HG03108 (cell line): ENCODE results near the gene ECM2.

Experiments used
- ATAC-seq: cut with Tn5 transposase; IDR thresholded peaks from one replicate; pipeline ENCODE4 v1.9.1; 2021; ENCODE audit warnings: moderate library complexity; ENCODE audit not compliant: unreplicated experiment

The ECM2 gene

DNA sequence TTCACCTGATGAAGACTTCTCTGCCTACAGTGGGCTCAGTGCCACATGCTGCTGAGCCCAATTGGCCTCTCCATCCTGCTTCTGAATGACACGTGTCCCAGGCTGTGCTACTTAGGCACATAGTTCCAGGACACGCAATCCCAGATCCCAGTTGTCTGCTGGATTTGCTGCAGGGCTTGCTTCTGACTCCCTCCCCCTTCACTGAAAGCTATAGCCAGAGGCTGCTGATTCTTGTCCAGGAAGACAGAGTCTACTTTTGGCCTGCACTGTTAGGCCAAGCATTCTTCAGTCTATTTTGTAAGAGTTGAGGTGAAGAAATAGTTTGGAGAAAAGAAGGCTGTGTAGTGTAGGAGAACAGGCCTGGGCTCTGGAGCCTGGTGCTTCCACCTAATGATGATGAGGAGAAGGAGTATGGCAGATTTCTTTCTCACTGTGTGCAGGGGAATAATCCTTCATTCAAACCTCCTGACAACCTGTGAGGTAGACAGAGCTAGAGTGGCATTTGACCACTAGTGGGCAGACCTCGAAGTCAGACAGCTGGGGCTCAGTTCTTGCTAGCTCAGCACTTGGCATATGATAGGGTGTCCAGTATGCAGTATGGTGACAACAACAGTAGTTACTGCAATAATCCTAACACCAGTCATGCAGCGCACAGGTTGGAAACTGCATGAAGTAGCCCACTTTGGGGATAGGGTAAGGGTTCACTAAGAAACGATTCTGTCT, 34.0 kb downstream of the ECM2 start:
- ATAC-seq = no peak

- no peak for ATAC-seq
Measured at GRCh38 chr9:92500725-92501124, 35.1 kb downstream of the ECM2 start.

DNA sequence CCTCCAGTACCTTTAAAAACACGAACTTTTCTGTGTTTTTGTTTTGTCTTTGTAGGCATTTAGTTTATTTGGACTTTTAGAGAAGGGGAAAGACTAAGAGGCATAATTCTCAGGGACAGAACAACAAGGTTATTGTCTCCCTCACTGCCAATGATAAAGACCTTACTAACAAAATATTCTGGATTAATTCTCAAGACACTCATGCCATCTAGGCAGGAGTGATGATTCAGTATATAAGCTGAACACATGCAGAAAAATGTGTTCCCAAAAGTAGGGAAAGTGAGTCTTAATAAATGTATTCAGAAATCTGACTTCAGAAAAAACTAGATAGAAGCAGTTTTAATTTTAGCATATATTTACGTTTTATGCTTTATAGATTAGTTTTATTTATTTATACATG, 36.1 kb downstream of the ECM2 start:
- ATAC-seq = no peak

DNA sequence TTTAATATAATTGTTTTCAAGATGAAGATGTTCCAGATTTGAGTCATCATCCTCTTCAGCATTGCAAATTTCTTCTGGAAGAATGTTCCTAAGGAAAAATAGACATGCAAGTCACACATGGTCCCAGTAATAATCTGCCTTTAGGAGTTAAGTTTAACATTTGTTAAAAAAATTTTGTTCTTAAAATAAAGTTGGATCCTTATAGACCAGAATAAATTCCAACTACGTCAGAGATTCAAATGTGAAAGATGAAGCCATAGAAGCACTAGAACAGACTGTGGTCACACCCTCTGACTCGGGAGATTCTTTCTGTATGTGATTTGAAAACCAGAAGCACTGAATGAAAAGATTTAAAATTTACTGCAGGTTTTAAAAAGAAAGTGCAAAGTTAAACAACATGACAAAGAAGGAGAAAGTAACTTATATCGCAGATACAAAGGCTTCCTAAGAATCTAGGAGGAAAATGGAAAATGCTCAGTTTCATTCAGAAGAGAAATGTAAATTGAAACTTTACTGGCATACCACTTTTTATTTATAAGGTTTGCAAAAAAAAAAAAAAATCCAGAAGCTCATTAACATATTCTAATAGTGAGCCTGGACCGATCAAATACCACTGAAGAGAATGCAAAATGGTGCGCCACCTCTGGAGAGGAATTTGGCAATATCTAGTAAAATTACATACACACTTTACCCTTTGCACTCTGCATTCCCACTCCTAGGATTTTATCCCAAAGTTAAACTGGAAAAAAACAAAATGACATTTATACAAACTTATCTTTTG, 39.2 kb downstream of the ECM2 start:
- ATAC-seq = no peak

- ATAC-seq = no peak
Measured at GRCh38 chr9:92494856-92495255, 40.9 kb downstream of the ECM2 start.

- ATAC-seq = no peak
Measured at GRCh38 chr9:92493749-92494387, 41.9 kb downstream of the ECM2 start.

- no peak for ATAC-seq
Measured at GRCh38 chr9:92492781-92493401, 42.9 kb downstream of the ECM2 start.

GRCh38 chr9:92488681-92489550, 46.9 kb downstream of the ECM2 start:
- ATAC-seq = no peak

DNA sequence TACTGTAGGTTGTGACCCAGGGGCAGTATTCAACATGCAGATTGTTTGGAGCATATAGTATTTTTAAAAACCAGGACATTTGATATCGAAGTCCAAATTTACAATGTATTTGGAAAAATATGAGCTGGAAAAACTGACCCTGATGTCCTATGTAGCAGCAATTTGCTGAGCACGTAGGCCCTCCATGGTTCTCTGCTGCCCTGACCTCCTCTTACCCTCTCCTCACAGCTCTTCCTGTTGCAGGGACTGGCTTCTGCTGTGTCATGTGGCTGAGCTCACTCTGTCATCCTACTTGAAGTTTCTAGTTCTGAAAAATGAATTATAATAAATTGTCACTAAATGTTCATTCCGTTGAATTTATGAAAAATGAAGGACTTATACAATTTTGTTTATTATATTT, 49.4 kb downstream of the ECM2 start:
- ATAC-seq = no peak

DNA sequence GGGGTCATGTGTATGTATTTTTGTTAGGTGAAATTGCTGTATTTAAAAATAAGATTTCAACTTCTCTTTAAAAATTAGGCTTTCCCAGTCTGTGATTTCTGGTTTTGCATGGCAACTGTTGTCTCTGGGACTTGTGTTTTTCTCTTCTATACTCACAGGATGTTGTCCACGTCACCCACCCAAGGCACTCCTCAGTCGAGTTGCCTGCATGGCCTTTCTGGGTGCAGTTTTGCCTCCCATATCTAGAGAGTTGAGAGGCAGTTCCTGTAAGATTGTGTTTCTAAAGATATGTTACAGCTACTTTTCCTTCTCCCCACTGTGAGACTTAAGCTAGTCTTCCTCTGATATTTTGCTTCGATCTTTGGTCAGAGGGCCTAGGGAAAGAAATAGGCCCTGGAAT, 51.2 kb downstream of the ECM2 start:
- no peak for ATAC-seq

DNA sequence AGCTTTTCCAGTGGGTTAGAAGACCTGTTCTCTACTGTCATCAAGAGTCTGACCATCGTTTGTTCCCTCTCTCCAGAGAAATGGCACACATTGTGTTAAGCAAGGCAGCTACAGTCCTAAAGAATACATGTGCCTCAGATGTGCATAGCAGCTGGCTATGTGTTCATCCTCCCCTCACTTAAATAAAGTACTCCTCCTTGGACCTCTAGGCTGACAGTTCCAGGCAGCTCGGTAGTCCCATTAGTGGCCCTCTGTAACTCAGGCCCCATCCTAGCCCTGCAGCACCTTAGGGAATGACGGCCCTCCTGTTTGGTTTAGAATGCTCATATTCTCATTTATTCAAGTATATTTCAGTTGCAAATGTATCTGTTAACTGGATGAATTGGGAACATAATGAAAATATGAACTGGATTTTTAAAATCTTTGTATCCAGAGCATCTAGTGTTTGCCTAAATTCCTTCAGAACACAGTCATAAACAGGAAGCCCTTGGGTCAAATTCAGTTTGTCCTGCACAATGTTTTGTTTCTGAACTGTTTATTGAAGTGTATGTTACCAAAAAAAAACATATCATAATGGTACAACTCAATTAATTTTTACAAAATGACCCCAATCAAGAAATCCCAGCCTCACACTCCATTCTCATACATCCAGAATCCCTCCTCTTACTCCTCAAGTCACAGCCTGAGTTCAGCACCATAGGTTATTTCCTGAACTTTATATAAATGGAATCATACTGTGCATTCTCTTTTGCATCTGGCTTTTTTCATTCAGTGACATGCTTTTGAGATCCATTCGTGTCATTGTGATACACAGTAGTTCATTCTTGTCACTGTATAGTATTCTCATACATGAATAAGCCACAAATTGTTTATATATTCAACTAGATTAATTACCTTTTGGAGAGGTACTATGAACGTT, 51.9 kb downstream of the ECM2 start:
- no peak for ATAC-seq

DNA sequence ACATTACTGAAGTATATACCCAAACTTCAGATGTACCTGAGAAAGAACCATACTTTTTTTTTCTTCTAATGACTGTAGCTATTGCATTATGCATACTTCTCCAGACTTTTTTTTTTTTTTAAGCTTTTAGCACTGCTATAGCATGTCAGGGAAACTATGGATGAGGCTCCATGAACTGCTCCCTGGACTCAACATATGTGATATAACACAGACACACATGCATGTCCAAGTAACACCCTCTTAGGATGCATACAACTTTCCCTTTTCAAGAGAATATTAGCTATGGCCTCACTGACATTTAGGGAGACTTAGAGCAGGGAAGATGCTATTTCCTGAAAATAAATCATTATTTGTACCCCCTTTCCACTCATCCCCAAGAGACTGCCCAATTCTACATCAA, 53.0 kb downstream of the ECM2 start:
- no peak for ATAC-seq

GRCh38 chr9:92482329-92482728, 53.5 kb downstream of the ECM2 start, which contains the start of gene ASPN:
Gene ASPN, minus strand, starts transcription at chr9:92482506.
- ATAC-seq = no peak

DNA sequence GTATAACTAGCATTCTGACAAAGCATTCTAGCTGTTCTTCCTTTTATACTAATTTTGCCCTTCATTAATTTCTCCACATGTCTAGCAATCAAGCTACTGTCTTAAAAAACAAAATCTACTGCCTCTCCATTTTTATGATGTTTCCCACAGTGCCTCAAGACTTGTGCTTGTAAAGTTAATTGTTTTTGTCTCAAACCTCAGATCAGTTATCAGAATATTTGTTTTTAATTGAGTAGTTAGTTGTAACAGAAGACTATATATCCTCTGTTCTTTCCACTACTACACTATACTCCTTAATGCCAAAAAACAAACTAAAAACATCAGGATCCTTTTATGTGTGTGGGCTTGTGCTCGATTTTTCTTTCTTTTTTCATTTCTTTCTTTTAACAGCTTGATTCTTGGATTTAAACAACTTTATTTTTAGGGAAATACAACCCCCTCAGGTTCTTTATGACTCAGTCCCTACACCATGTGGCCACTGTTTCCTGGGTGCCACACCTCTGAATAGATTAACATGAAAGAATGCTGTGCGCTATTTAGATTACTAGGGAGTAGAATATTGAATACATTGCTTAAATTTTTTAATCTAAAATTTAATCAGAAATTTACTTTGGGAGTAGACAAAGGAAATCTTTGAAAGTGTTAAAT, 54.7 kb downstream of the ECM2 start:
- ATAC-seq = no peak

- no peak for ATAC-seq
Measured at GRCh38 chr9:92480291-92480771, 55.5 kb downstream of the ECM2 start.

DNA sequence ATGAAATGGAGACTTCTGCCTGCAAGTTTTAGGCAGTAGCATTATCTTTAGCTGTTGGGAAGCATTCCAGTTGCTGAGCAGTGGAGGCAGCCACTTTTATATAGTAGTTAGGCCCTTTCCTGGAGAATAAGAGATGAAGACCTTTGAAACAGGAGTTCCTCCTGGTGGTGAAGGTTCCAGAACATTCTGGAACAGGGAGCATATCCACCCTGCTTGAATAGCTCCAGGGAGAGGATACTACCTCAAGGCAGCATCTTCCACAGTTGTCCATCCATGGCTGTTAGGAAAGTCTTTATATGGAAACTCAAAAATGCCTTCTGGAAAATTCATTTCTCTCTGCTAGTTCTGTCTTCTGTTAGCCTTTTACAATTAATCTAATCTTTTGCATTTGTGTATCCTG, 56.4 kb downstream of the ECM2 start:
- no peak for ATAC-seq

GRCh38 chr9:92478783-92479182, 57.0 kb downstream of the ECM2 start:
- ATAC-seq = no peak

- no peak for ATAC-seq
Measured at GRCh38 chr9:92476962-92477361, 58.8 kb downstream of the ECM2 start.

- ATAC-seq = no peak
Measured at GRCh38 chr9:92474587-92474986, 61.2 kb downstream of the ECM2 start.
